Testis (tissue), 2 donors: ENCODE results near the gene MEFV.

ENCODE experiments used
- POLR2A ChIP-seq: fragments of 450-650 bp; IDR thresholded peaks from one replicate; pipeline ENCODE4 v1.6.1; 2017; ENCODE audit warnings: antibody characterized with exemption, mild to moderate bottlenecking, moderate library complexity
- TF ChIP-seq, protein P1 (sequence below), 3 experiments: fragments of 450-650 bp in 2 of 3; fragments of 200-600 bp in 1 of 3; sonication (generic) in 1 of 3; IDR thresholded peaks; one replicate each; pipeline ENCODE4 v1.5.1; 2016 to 2019; ENCODE audit warnings: antibody characterized with exemption in 3 of 3, mild to moderate bottlenecking in 2 of 3, moderate library complexity in 1 of 3

DNA sequence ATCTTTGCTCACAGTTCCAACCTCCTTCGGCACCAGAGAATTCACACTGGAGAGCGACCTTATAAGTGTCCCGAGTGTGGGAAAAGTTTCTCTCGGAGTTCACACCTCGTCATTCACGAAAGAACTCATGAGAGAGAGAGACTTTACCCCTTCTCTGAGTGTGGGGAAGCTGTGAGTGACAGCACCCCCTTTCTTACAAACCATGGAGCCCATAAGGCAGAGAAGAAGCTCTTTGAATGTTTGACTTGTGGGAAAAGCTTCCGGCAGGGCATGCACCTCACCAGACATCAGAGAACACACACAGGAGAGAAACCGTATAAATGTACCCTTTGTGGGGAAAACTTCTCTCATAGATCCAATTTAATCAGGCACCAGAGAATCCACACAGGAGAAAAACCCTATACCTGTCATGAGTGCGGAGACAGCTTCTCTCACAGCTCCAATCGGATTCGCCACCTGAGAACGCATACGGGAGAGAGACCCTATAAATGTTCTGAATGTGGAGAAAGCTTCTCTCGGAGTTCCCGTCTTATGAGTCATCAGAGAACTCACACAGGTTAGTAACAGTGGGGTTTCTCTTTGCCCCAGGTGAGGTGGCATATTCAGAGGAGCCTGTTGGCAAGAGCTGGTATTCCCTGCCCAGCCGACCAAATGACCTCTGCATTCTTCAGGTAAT lies 33.7 kb upstream of the MEFV start:
- TF ChIP-seq, protein P1, sequence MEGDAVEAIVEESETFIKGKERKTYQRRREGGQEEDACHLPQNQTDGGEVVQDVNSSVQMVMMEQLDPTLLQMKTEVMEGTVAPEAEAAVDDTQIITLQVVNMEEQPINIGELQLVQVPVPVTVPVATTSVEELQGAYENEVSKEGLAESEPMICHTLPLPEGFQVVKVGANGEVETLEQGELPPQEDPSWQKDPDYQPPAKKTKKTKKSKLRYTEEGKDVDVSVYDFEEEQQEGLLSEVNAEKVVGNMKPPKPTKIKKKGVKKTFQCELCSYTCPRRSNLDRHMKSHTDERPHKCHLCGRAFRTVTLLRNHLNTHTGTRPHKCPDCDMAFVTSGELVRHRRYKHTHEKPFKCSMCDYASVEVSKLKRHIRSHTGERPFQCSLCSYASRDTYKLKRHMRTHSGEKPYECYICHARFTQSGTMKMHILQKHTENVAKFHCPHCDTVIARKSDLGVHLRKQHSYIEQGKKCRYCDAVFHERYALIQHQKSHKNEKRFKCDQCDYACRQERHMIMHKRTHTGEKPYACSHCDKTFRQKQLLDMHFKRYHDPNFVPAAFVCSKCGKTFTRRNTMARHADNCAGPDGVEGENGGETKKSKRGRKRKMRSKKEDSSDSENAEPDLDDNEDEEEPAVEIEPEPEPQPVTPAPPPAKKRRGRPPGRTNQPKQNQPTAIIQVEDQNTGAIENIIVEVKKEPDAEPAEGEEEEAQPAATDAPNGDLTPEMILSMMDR (IDR thresholded peaks at IDR 0.05): no peak
- TF ChIP-seq POLR2A: no peak
